HCEC 1CT (cell line): Measurements from ENCODE around the gene PDCD11.

Experiments used
- DNase-seq: peaks from one replicate; pipeline ENCODE4 v3.0.0-alpha.2; 2017

The PDCD11 gene

GRCh38 chr10:103450201-103450695 lies 53.8 kb downstream of the PDCD11 start:
- no peak for DNase-seq

- DNase-seq, result peak; percentile 38
Measured at GRCh38 chr10:103451091-103451813, 54.8 kb downstream of the PDCD11 start.

- DNase-seq, result peak; percentile 46
Measured at GRCh38 chr10:103451831-103452505, 55.5 kb downstream of the PDCD11 start, which contains the start of gene CALHM2. TSS of gene CALHM2 (minus strand) at chr10:103452370. CDS start at chr10:103449941, 2,429 bp downstream.

GRCh38 chr10:103452506-103453230 lies 56.2 kb downstream of the PDCD11 start:
- no peak for DNase-seq

- DNase-seq, result no peak
Measured at GRCh38 chr10:103454026-103454425, 57.6 kb downstream of the PDCD11 start.

- no peak for DNase-seq
Measured at GRCh38 chr10:103455235-103455634, 58.8 kb downstream of the PDCD11 start.

GRCh38 chr10:103456074-103456660 lies 59.7 kb downstream of the PDCD11 start:
- no peak for DNase-seq

GRCh38 chr10:103457176-103457712 lies 60.8 kb downstream of the PDCD11 start:
- DNase-seq, result no peak

- DNase-seq, result no peak
Measured at GRCh38 chr10:103457896-103458583, 61.6 kb downstream of the PDCD11 start.

- DNase-seq, result no peak
Measured at GRCh38 chr10:103458720-103459119, 62.3 kb downstream of the PDCD11 start, which contains the start of gene CALHM1. TSS of gene CALHM1 (minus strand) at chr10:103458900. CDS start at chr10:103458751, 149 bp downstream.

GRCh38 chr10:103459615-103460014 lies 63.2 kb downstream of the PDCD11 start:
- no peak for DNase-seq

GRCh38 chr10:103463499-103463898 lies 67.1 kb downstream of the PDCD11 start:
- peak; percentile 15 for DNase-seq

GRCh38 chr10:103465411-103466179 lies 69.2 kb downstream of the PDCD11 start:
- no peak for DNase-seq

GRCh38 chr10:103466734-103467133 lies 70.3 kb downstream of the PDCD11 start:
- no peak for DNase-seq

GRCh38 chr10:103467406-103467805 lies 71.0 kb downstream of the PDCD11 start:
- DNase-seq, result no peak

GRCh38 chr10:103469201-103469600 lies 72.8 kb downstream of the PDCD11 start:
- DNase-seq, result no peak

- DNase-seq, result peak; percentile 41
Measured at GRCh38 chr10:103470761-103471653, 74.6 kb downstream of the PDCD11 start.

- DNase-seq, result no peak
Measured at GRCh38 chr10:103472005-103472404, 75.6 kb downstream of the PDCD11 start.

GRCh38 chr10:103473261-103473671 lies 76.8 kb downstream of the PDCD11 start:
- DNase-seq, result no peak

- DNase-seq, result no peak
Measured at GRCh38 chr10:103474077-103474476, 77.7 kb downstream of the PDCD11 start.
